Subcutaneous abdominal adipose tissue (tissue), 5 donors: ENCODE data around the gene ANKRA2.
A peak's percentile ranks its signal among the peaks of the same experiment; 100 is the strongest.

Experiments used
- H3K27ac ChIP-seq: one replicate; pipeline ENCODE4 v1.7.0; 2013; ENCODE audit warnings: low read depth, mild to moderate bottlenecking, inconsistent platforms, low read length, moderate library complexity
- H3K27me3 ChIP-seq, 5 donors: one replicate each; pipeline ENCODE4 v1.7.0; 2013; ENCODE audit warnings: low read length in 5 of 5, inconsistent platforms in 1 of 5; ENCODE audit not compliant: control insufficient read depth in 5 of 5, insufficient read depth in 4 of 5
- H3K36me3 ChIP-seq, 5 donors: one replicate each; pipeline ENCODE4 v1.7.0; 2013; ENCODE audit warnings: low read length in 5 of 5; ENCODE audit not compliant: control insufficient read depth in 5 of 5, insufficient read depth in 5 of 5
- H3K4me1 ChIP-seq, 5 donors: one replicate each; pipeline ENCODE4 v1.7.0; 2013; ENCODE audit warnings: low read length in 5 of 5, mild to moderate bottlenecking in 3 of 5, moderate library complexity in 1 of 5; ENCODE audit not compliant: control insufficient read depth in 5 of 5, insufficient read depth in 5 of 5
- H3K4me3 ChIP-seq, 5 donors: one replicate each; pipeline ENCODE4 v1.7.0; 2013; ENCODE audit warnings: low read length in 5 of 5, low read depth in 1 of 5
- H3K9ac ChIP-seq, 5 donors: one replicate each; pipeline ENCODE4 v1.7.0; 2013; ENCODE audit warnings: low read length in 5 of 5, mild to moderate bottlenecking in 4 of 5, moderate library complexity in 3 of 5
- H3K9me3 ChIP-seq, 5 donors: one replicate each; pipeline ENCODE4 v1.7.0; 2013; ENCODE audit warnings: low read length in 5 of 5; ENCODE audit not compliant: control insufficient read depth in 5 of 5
- donor health status: healthy.
- donor health status: healthy.
- donor health status: healthy.
- donor health status: healthy.
- donor health status: healthy.

ANKRA2 gene

GRCh38 chr5:73592551-73592950 is 27.1 kb upstream of the ANKRA2 start:
- H3K27me3 ChIP-seq = no peaks in the 10 kb centered on the region
- H3K4me1 ChIP-seq = no peaks in the 10 kb centered on the region
- H3K27ac ChIP-seq = no peak overlapping the region

GRCh38 chr5:73591698-73592501 is 26.5 kb upstream of the ANKRA2 start:
- Histone ChIP-seq H3K9me3 (no peaks in the 10 kb centered on the region), H3K36me3 (no peaks in the 10 kb centered on the region), H3K27ac (no peak overlapping the region), H3K4me1 (no peaks in the 10 kb centered on the region), H3K9ac (no peak overlapping the region), H3K4me3 (no peak overlapping the region), H3K27me3 (no peaks in the 10 kb centered on the region)

More at GRCh38 chr5:73592551-73592950, 27.1 kb upstream of the ANKRA2 start:
- Histone ChIP-seq H3K4me3 (no peak overlapping the region), H3K36me3 (no peaks in the 10 kb centered on the region), H3K9ac (no peak overlapping the region), H3K9me3 (no peaks in the 10 kb centered on the region)

- no peaks in the 10 kb centered on the region for H3K4me1 ChIP-seq
- no peak overlapping the region for H3K9ac ChIP-seq
- no peaks in the 10 kb centered on the region for H3K27me3 ChIP-seq
- no peak overlapping the region for H3K4me3 ChIP-seq
- H3K27ac ChIP-seq = no peak overlapping the region
- H3K9me3 ChIP-seq = no peaks in the 10 kb centered on the region
- no peaks in the 10 kb centered on the region for H3K36me3 ChIP-seq
These were observed 25.8 kb upstream of the ANKRA2 start for GRCh38 chr5:73591102-73591695.

GRCh38 chr5:73587923-73588322 is 22.5 kb upstream of the ANKRA2 start:
- Histone ChIP-seq H3K9ac (no peak overlapping the region), H3K4me1 (no peaks in the 10 kb centered on the region), H3K27ac (no peak overlapping the region), H3K27me3 (no peaks in the 10 kb centered on the region), H3K36me3 (no peaks in the 10 kb centered on the region), H3K9me3 (no peaks in the 10 kb centered on the region), H3K4me3 (no peak overlapping the region)

GRCh38 chr5:73582285-73583145 is 17.1 kb upstream of the ANKRA2 start:
- Histone ChIP-seq H3K4me3 (no peak overlapping the region), H3K9me3 (no peaks in the 10 kb centered on the region), H3K27ac (no peak overlapping the region), H3K9ac (peak overlapping the region in 1 of 5 donors; percentile 4), H3K4me1 (peaks cover 0 to 4% (median 0%) of the 10 kb centered on the region in 5 donors), H3K36me3 (peaks cover 25 to 35% (median 33%) of the 10 kb centered on the region in 5 donors), H3K27me3 (no peaks in the 10 kb centered on the region)

GRCh38 chr5:73565969-73566547 is 619 bp upstream of the ANKRA2 start:
- H3K36me3 ChIP-seq = peaks cover 8 to 36% (median 14%) of the 10 kb centered on the region in 5 donors
- H3K4me1 ChIP-seq = peaks cover 13 to 38% (median 32%) of the 10 kb centered on the region in 5 donors
- H3K27ac ChIP-seq = peak overlapping the region; percentile 89
- H3K9me3 ChIP-seq = no peaks in the 10 kb centered on the region
- peak overlapping the region; percentile 90 to 100 (median 96) for H3K4me3 ChIP-seq
- peak overlapping the region; percentile 92 to 100 (median 98) for H3K9ac ChIP-seq
- no peaks in the 10 kb centered on the region for H3K27me3 ChIP-seq

- Histone ChIP-seq H3K9me3 (no peaks in the 10 kb centered on the region), H3K4me1 (peaks cover 13 to 38% (median 32%) of the 10 kb centered on the region in 5 donors), H3K4me3 (peak overlapping the region; percentile 90 to 100 (median 96)), H3K27ac (peak overlapping the region; percentile 89), H3K36me3 (peaks cover 9 to 36% (median 16%) of the 10 kb centered on the region in 5 donors), H3K27me3 (no peaks in the 10 kb centered on the region), H3K9ac (peak overlapping the region; percentile 85 to 100 (median 98))
These were observed 764 bp downstream of the ANKRA2 start for GRCh38 chr5:73564675-73565074.

- H3K9me3 ChIP-seq = no peaks in the 10 kb centered on the region
- peak overlapping the region; percentile 85 to 100 (median 98) for H3K9ac ChIP-seq
- H3K4me3 ChIP-seq = peak overlapping the region; percentile 90 to 100 (median 96)
- peaks cover 13 to 38% (median 32%) of the 10 kb centered on the region in 5 donors for H3K4me1 ChIP-seq
- H3K27me3 ChIP-seq = no peaks in the 10 kb centered on the region
- H3K36me3 ChIP-seq = peaks cover 8 to 36% (median 18%) of the 10 kb centered on the region in 5 donors
- H3K27ac ChIP-seq = peak overlapping the region; percentile 89
These were observed 1.4 kb downstream of the ANKRA2 start for GRCh38 chr5:73564018-73564417.

- Histone ChIP-seq H3K27me3 (no peaks in the 10 kb centered on the region), H3K9me3 (no peaks in the 10 kb centered on the region), H3K4me1 (peaks cover under 1 to 14% (median 10%) of the 10 kb centered on the region in 5 donors), H3K9ac (peak overlapping the region in 1 of 5 donors; percentile 30), H3K27ac (no peak overlapping the region), H3K4me3 (no peak overlapping the region), H3K36me3 (peaks cover 37 to 73% (median 47%) of the 10 kb centered on the region in 5 donors)
These were observed 6.5 kb downstream of the ANKRA2 start for GRCh38 chr5:73558950-73559349.
